Lung microvascular endothelial cell (primary cell): ENCODE measurements around the gene DYNLT5. TPM values are rescaled to one million over a fixed set of nuclear protein-coding genes. Genes with fewer than 3 reads are reported as not detected.
"Not testable (repeated sequence)": the region's sequence is repeated elsewhere in the genome, so short reads cannot be mapped to it uniquely, and the experiment has no call there.

Source experiments
- DNase-seq, 2 donors: peaks; one replicate each; pipeline versions ENCODE4 v3.0.0 to v3.0.0-alpha.2; 2010; ENCODE audit warnings: low read depth in 2 of 2
- total RNA-seq: library from RNA; depleted of rRNA; stranded (reverse); fragments of >200 nt; gene quantifications from 2 replicates; pipeline ENCODE4 v1.2.1, GENCODE V29; 2014

DYNLT5 gene
- total RNA-seq, 1 donor from 2014 or later = 0.40 TPM

- DNase-seq = no peak
These were observed 1.7 kb upstream of the DYNLT5 start for GRCh38 chr1:66750577-66750976.

- no peak for DNase-seq
These were observed 1.1 kb upstream of the DYNLT5 start for GRCh38 chr1:66751160-66751559.

- DNase-seq = no peak
These were observed 562 bp downstream of the DYNLT5 start for GRCh38 chr1:66752671-66753371.

- DNase-seq = no peak
These were observed 5.5 kb downstream of the DYNLT5 start for GRCh38 chr1:66757722-66758240.

- peak; percentile 37 to 53 for DNase-seq
These were observed 6.0 kb downstream of the DYNLT5 start for GRCh38 chr1:66758241-66758755.

- DNase-seq = no peak
These were observed 8.2 kb downstream of the DYNLT5 start for GRCh38 chr1:66760506-66760905.

GRCh38 chr1:66761221-66761620 lies 9.0 kb downstream of the DYNLT5 start:
- DNase-seq = peak in 1 of 2 donors; percentile 41

- peak; percentile 69 to 81 for DNase-seq
These were observed 12.8 kb downstream of the DYNLT5 start for GRCh38 chr1:66764994-66765578.

- DNase-seq = no peak
These were observed 15.4 kb downstream of the DYNLT5 start for GRCh38 chr1:66767626-66768025.

GRCh38 chr1:66768965-66769364 lies 16.7 kb downstream of the DYNLT5 start:
- no peak for DNase-seq

GRCh38 chr1:66769512-66770229 lies 17.4 kb downstream of the DYNLT5 start:
- no peak for DNase-seq

GRCh38 chr1:66770240-66770639 lies 18.0 kb downstream of the DYNLT5 start:
- DNase-seq = no peak

GRCh38 chr1:66770694-66771093 lies 18.4 kb downstream of the DYNLT5 start:
- no peak for DNase-seq

- DNase-seq = no peak
These were observed 21.0 kb downstream of the DYNLT5 start for GRCh38 chr1:66773227-66773626.

- no peak for DNase-seq
These were observed 22.2 kb downstream of the DYNLT5 start for GRCh38 chr1:66774438-66774837.

GRCh38 chr1:66775646-66776045 lies 23.4 kb downstream of the DYNLT5 start:
- DNase-seq = no peak

- DNase-seq = no peak
These were observed 25.6 kb downstream of the DYNLT5 start for GRCh38 chr1:66777831-66778230.

GRCh38 chr1:66778266-66778665 lies 26.0 kb downstream of the DYNLT5 start:
- DNase-seq = no peak

GRCh38 chr1:66778969-66779368 lies 26.7 kb downstream of the DYNLT5 start:
- DNase-seq = no peak

- DNase-seq = no peak
These were observed 27.3 kb downstream of the DYNLT5 start for GRCh38 chr1:66779475-66780078.

- DNase-seq = not testable (repeated sequence)
These were observed 33.5 kb downstream of the DYNLT5 start for GRCh38 chr1:66785800-66786199.

GRCh38 chr1:66787641-66788040 lies 35.4 kb downstream of the DYNLT5 start:
- DNase-seq = no peak
